ENCODE measurements around the gene ZNF362. TPM values are rescaled to one million over a fixed set of nuclear protein-coding genes. Genes with fewer than 3 reads are reported as not detected.
A peak's percentile ranks its signal among the peaks of the same experiment; 100 is the strongest.

The ZNF362 gene
- total and polyA plus RNA-seq, 2 of the 13 experiments (the other 11 are each of a cell fraction or from before 2014, with no cell fraction given), result 8.3 to 14.2 TPM

GRCh38 chr1:33259879-33260278, 3.6 kb downstream of the ZNF362 start:
- Histone ChIP-seq H3K9ac (ENCODE audit: insufficient read depth, low read depth, low read length) (no peak overlapping the region; the same call in 1 of the 2 replicates), H3K9me3 (ENCODE audit: low read length) (no peaks in the 10 kb centered on the region), H3K27me3 (ENCODE audit: control insufficient read depth in 1 of 2, insufficient read depth in 2 of 2, low read length in 2 of 2) (no peaks in the 10 kb centered on the region; a peak in 1 of 5 replicates), H4K20me1 (ENCODE audit: insufficient read depth, low read length) (peaks cover 13% of the 10 kb centered on the region), H3K27ac (ENCODE audit: extremely low read length, insufficient read depth, low read length) (peak overlapping the region; percentile 97), H3K4me1 (ENCODE audit: insufficient read depth, low read length) (peaks cover 67% of the 10 kb centered on the region), H2AFZ (ENCODE audit: low read length) (no peak overlapping the region), H3K4me3 (replicated peaks in 1 of 3; ENCODE audit: insufficient read depth in 1 of 3, low read depth in 2 of 3, low read length in 3 of 3) (no peak overlapping the region; a peak in 1 of 6 replicates), H3K36me3 (replicated peaks in 1 of 2; ENCODE audit: control insufficient read depth in 1 of 2, insufficient read depth in 2 of 2, low read length in 2 of 2) (peaks cover 2 to 6% of the 10 kb centered on the region in 2 experiments; a peak in 2 of 5 replicates), H3K4me2 (ENCODE audit: low read depth, low read length) (peak overlapping the region; percentile 95), H3K79me2 (ENCODE audit: insufficient read depth, low read length) (peaks cover 54% of the 10 kb centered on the region)
- no peak for DNase-seq (ENCODE audit: low spot score)
- ATAC-seq, result no peak
- ChIA-PET CTCF (ENCODE audit: low intra/inter-chr PET ratio, low total read pairs) (no interaction called here), POLR2A (interaction anchor here (1.0 to 1.8 kb wide), 4 partner anchors 12 to 88 kb away, joined by 3 to 10 read pairs (median 4); no protein-coding TSS in a partner anchor)
- 100% methylated on average over 3 of the region's 3 CpGs for WGBS (ENCODE audit: low lambda C conversion rate)
- BruUV-seq (replicated peaks), result no TSS peak
- TF ChIP-seq DPF2 (CRISPR knock-in tag; IDR thresholded peaks at IDR 0.05; ENCODE audit: borderline replicate concordance, low read depth) (no peak), TEAD3 (CRISPR knock-in tag; optimal IDR thresholded peaks at IDR 0.05; ENCODE audit: borderline replicate concordance) (no peak), ZNF629 (CRISPR knock-in tag; conservative IDR thresholded peaks at IDR 0.05) (0 out of 2 replicates have a peak, but pooled peaks have one; percentile 10), ZNF232 (CRISPR knock-in tag; IDR thresholded peaks at IDR 0.05; ENCODE audit: borderline replicate concordance) (no peak), U2AF2 (IDR thresholded peaks at IDR 0.05; ENCODE audit: low read depth, low read length) (no peak), ELF3 (CRISPR knock-in tag; IDR thresholded peaks at IDR 0.05) (no peak), ZNF768 (CRISPR knock-in tag; IDR thresholded peaks at IDR 0.05) (no peak)
- no peak for FAIRE-seq
- intact Hi-C loops (cut with micrococcal nuclease; ENCODE audit: unreplicated experiment) (loop anchor here (5.0 to 10.0 kb wide), 2 partner anchors 43 to 135 kb away; no protein-coding TSS in a partner anchor), in situ Hi-C loops (cut with HindIII; ENCODE audit: extremely low pct_ligation_motif_present, low pct_unique_long_range_greater_than_20kb) (no loop called here)

DNA sequence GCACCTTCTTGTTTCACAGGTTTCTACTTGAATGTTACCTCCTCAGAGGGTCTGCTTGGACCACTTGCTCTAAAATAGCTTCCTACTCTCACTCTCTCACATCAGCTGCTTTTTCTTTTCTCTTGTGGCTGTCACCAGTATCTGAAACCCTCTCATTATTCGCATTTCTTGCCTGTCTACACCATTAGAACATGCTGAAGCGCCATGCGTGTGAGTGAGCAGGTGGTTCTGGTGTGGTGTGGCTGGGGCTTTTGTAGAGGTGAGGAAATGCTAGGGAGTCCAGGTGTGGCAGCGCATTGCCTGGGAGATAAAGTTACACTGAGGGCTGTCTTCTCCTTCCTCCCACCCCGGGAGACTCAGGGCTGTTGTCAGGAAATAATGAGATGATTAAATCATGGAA, 4.1 kb downstream of the ZNF362 start:
- H2AFZ ChIP-seq (ENCODE audit: low read length), result no peak overlapping the region
- no peak for ATAC-seq
- peaks cover 67% of the 10 kb centered on the region for H3K4me1 ChIP-seq (ENCODE audit: insufficient read depth, low read length)
- peaks cover 54% of the 10 kb centered on the region for H3K79me2 ChIP-seq (ENCODE audit: insufficient read depth, low read length)
- ChIA-PET CTCF (ENCODE audit: low intra/inter-chr PET ratio, low total read pairs) (no interaction called here), POLR2A (interaction anchor here (1.0 to 1.8 kb wide), 2 partner anchors 79 to 87 kb away, joined by 3 to 5 read pairs; no protein-coding TSS in a partner anchor)
- intact Hi-C loops (cut with micrococcal nuclease; ENCODE audit: unreplicated experiment) (no loop called here), in situ Hi-C loops (cut with HindIII; ENCODE audit: extremely low pct_ligation_motif_present, low pct_unique_long_range_greater_than_20kb) (no loop called here)
- no peak overlapping the region; the same call in 1 of the 2 replicates for H3K9ac ChIP-seq (ENCODE audit: insufficient read depth, low read depth, low read length)
- H3K27me3 ChIP-seq (ENCODE audit: control insufficient read depth in 1 of 2, insufficient read depth in 2 of 2, low read length in 2 of 2), result no peaks in the 10 kb centered on the region; a peak in 1 of 5 replicates
- H4K20me1 ChIP-seq (ENCODE audit: insufficient read depth, low read length), result peaks cover 13% of the 10 kb centered on the region
- H3K4me2 ChIP-seq (ENCODE audit: low read depth, low read length), result no peak overlapping the region
- H3K27ac ChIP-seq (ENCODE audit: extremely low read length, insufficient read depth, low read length), result no peak overlapping the region
- no peak overlapping the region for H3K4me3 ChIP-seq (replicated peaks in 1 of 3; ENCODE audit: insufficient read depth in 1 of 3, low read depth in 2 of 3, low read length in 3 of 3)
- TF ChIP-seq, protein P1, sequence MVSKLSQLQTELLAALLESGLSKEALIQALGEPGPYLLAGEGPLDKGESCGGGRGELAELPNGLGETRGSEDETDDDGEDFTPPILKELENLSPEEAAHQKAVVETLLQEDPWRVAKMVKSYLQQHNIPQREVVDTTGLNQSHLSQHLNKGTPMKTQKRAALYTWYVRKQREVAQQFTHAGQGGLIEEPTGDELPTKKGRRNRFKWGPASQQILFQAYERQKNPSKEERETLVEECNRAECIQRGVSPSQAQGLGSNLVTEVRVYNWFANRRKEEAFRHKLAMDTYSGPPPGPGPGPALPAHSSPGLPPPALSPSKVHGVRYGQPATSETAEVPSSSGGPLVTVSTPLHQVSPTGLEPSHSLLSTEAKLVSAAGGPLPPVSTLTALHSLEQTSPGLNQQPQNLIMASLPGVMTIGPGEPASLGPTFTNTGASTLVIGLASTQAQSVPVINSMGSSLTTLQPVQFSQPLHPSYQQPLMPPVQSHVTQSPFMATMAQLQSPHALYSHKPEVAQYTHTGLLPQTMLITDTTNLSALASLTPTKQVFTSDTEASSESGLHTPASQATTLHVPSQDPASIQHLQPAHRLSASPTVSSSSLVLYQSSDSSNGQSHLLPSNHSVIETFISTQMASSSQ (IDR thresholded peaks at IDR 0.05; ENCODE audit: low read depth), result no peak
- TF ChIP-seq, protein P1 (CRISPR knock-in tag; IDR thresholded peaks at IDR 0.05; ENCODE audit: borderline replicate concordance), result no peak
- TF ChIP-seq POLR2AphosphoS5 (IDR thresholded peaks at IDR 0.05; ENCODE audit: low read depth, low read length), result peak; percentile 30
- H3K36me3 ChIP-seq (replicated peaks in 1 of 2; ENCODE audit: control insufficient read depth in 1 of 2, insufficient read depth in 2 of 2, low read length in 2 of 2), result peaks cover 2 to 6% of the 10 kb centered on the region in 2 experiments; a peak in 2 of 5 replicates
- BruUV-seq (replicated peaks), result no TSS peak
- no peak for FAIRE-seq
- no peaks in the 10 kb centered on the region for H3K9me3 ChIP-seq (ENCODE audit: low read length)
- DNase-seq (ENCODE audit: low spot score), result no peak
- 94% methylated on average over 5 of the region's 5 CpGs for WGBS (ENCODE audit: low lambda C conversion rate)

All from HepG2 (cell line).